Smooth muscle cell (in vitro differentiated cells): ENCODE data around the gene PROC. TPM values are rescaled to one million over a fixed set of nuclear protein-coding genes. Genes with fewer than 3 reads are reported as not detected.

Experiments used
- DNase-seq: peaks from one replicate; lab custom pipeline; 2025; ENCODE audit not compliant: unreplicated experiment; lab: John Stamatoyannopoulos, UW
- H2AFZ ChIP-seq: fragments of 200-600 bp; sonication (generic); 2 replicates; pipeline ENCODE4 v1.6.0; 2016; ENCODE audit warnings: antibody characterized with exemption, low read depth, mild to moderate bottlenecking
- H3F3A ChIP-seq: fragments of 200-600 bp; sonication (generic); 2 replicates; pipeline ENCODE4 v1.6.0; 2017; ENCODE audit warnings: antibody characterized with exemption, low read depth
- H3K27ac ChIP-seq: fragments of 200-600 bp; sonication (generic); 2 replicates; pipeline ENCODE4 v1.5.1; 2016; ENCODE audit warnings: low read depth, mild to moderate bottlenecking
- H3K27me3 ChIP-seq: fragments of 200-600 bp; sonication (generic); 2 replicates; pipeline ENCODE4 v1.6.1; 2016; ENCODE audit warnings: low read depth, mild to moderate bottlenecking
- H3K36me3 ChIP-seq: fragments of 200-600 bp; sonication (generic); 2 replicates; pipeline ENCODE4 v1.5.1; 2016; ENCODE audit warnings: low read depth
- H3K4me1 ChIP-seq: fragments of 200-600 bp; sonication (generic); 2 replicates; pipeline ENCODE4 v1.5.1; 2016; ENCODE audit warnings: low read depth
- H3K4me2 ChIP-seq: fragments of 200-600 bp; sonication (generic); 2 replicates; pipeline ENCODE4 v1.6.0; 2016; ENCODE audit warnings: mild to moderate bottlenecking
- H3K4me3 ChIP-seq: fragments of 200-600 bp; sonication (generic); 2 replicates; pipeline ENCODE4 v1.5.1; 2016; ENCODE audit warnings: mild to moderate bottlenecking
- H3K79me2 ChIP-seq: fragments of 200-600 bp; sonication (generic); 2 replicates; pipeline ENCODE4 v1.6.0; 2016; ENCODE audit warnings: low read depth, mild to moderate bottlenecking
- H3K9ac ChIP-seq: fragments of 200-600 bp; sonication (generic); 2 replicates; pipeline ENCODE4 v1.6.0; 2016; ENCODE audit warnings: low read depth
- H3K9me3 ChIP-seq: fragments of 200-600 bp; sonication (generic); replicated peaks from 2 replicates; pipeline ENCODE4 v1.5.1; 2016; ENCODE audit warnings: low read depth
- H4K20me1 ChIP-seq: fragments of 200-600 bp; sonication (generic); 2 replicates; pipeline ENCODE4 v1.6.0; 2016; ENCODE audit warnings: low read depth
- whole genome bisulfite sequencing: methylation state at CpG from one replicate; pipeline ENCODE4 v1.1.7; 2016; ENCODE audit warnings: low lambda C conversion rate; 5-methylcytosine and 5-hydroxymethylcytosine counted together
- polyA plus RNA-seq: library from polyadenylated mRNA; unstranded; fragments of >200 nt; fragmentation: Nextera tagmentation; extraction: Ambion mirVana; gene quantifications from 2 replicates; pipeline ENCODE4 v1.2.1, GENCODE V29; 2016
- total RNA-seq: library from RNA; depleted of rRNA; stranded (reverse); fragments of >200 nt; gene quantifications from 2 replicates; pipeline ENCODE4 v1.2.3, GENCODE V29; 2014
- TF ChIP-seq, protein P1 (sequence below): fragments of 200-600 bp; sonication (generic); IDR thresholded peaks from 2 replicates; pipeline ENCODE4 v1.5.1; 2017; ENCODE audit warnings: borderline replicate concordance, mild to moderate bottlenecking, antibody characterized with exemption; ENCODE audit not compliant: insufficient read depth, poor library complexity, severe bottlenecking

The PROC gene
- total and polyA plus RNA-seq, 2 experiments from 2014 or later: 0.85 to 1.1 TPM

DNA sequence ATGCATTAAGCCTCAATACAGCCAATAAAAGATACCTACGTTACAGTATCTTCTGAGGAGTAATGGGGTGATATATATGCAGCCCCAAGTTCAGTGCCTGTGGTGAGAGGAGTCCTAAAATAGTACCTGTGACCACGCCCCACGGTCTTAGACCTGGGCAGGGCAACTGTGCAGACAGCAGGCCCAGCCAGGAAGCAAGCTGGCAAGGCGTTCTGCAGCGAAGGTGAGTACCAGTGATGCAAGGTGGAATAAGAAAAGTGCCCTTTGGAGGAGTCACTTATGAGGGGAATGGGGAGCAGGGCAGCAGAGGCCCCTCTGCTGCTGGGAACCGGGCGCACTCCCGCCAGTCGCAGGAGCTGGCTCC is 17.7 kb upstream of the PROC start:
- Histone ChIP-seq H3K9ac (peak overlapping the region; percentile 70), H3K27me3 (no peaks in the 10 kb centered on the region), H2AFZ (no peak overlapping the region), H3K4me1 (no peaks in the 10 kb centered on the region), H3K36me3 (no peaks in the 10 kb centered on the region), H3K9me3 (no peaks in the 10 kb centered on the region), H3K79me2 (no peaks in the 10 kb centered on the region), H3K27ac (peak overlapping the region; percentile 89), H4K20me1 (no peaks in the 10 kb centered on the region), H3K4me3 (no peak overlapping the region), H3K4me2 (no peak overlapping the region), H3F3A (peaks cover 4% of the 10 kb centered on the region)
- DNase-seq: no peak
- TF ChIP-seq, protein P1, sequence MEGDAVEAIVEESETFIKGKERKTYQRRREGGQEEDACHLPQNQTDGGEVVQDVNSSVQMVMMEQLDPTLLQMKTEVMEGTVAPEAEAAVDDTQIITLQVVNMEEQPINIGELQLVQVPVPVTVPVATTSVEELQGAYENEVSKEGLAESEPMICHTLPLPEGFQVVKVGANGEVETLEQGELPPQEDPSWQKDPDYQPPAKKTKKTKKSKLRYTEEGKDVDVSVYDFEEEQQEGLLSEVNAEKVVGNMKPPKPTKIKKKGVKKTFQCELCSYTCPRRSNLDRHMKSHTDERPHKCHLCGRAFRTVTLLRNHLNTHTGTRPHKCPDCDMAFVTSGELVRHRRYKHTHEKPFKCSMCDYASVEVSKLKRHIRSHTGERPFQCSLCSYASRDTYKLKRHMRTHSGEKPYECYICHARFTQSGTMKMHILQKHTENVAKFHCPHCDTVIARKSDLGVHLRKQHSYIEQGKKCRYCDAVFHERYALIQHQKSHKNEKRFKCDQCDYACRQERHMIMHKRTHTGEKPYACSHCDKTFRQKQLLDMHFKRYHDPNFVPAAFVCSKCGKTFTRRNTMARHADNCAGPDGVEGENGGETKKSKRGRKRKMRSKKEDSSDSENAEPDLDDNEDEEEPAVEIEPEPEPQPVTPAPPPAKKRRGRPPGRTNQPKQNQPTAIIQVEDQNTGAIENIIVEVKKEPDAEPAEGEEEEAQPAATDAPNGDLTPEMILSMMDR: no peak
- over 99% methylated on average over 9 of the region's 9 CpGs for WGBS

DNA sequence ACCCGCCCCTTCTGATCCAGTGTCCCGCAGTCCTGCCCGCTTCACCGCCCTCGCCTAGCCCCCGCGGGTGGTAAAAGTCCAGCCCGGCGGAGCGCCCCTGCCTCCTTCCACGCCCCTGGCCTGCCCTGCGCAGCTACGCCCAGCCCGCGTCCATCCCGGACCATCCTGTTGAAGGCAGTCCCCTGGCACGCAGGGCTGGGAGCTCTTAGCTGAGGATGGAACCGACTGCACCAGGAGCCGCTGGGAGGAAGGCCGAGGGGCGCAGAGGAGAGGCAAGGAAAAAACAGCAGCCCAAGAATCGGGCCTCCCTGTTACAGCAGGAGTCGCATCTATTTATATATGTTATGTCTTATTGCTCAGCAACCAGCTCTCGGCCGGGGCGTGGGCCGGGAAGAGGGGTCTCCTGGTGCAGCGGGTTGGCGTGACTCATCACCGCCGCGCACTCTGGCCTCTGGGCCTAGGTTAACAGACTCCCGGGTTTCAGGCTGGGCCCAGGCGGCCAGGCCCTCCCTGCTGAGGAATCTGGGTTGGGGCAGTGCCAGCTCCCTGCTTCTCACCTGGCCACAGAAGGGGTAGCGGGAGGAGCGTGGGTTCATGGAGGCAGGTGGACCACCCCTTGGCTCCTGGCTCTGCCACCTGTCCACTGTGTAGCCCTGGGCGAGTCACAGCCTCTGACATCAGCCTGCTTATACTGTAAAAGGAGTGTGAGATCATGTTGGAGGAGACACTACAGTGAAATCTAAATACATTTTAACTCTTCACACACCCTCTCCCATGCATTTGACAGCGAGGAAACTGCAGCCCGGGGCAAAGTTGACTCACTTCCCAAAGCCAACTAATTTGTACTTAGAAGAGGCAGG is 17.1 kb upstream of the PROC start:
- Histone ChIP-seq H3K36me3 (no peaks in the 10 kb centered on the region), H3K9me3 (no peaks in the 10 kb centered on the region), H2AFZ (no peak overlapping the region), H3K4me3 (no peak overlapping the region), H3K27me3 (no peaks in the 10 kb centered on the region), H3F3A (peaks cover 4% of the 10 kb centered on the region), H3K4me1 (no peaks in the 10 kb centered on the region), H3K79me2 (no peaks in the 10 kb centered on the region), H3K4me2 (no peak overlapping the region), H3K27ac (peak overlapping the region; percentile 89), H4K20me1 (no peaks in the 10 kb centered on the region), H3K9ac (peak overlapping the region; percentile 70)
- 72% methylated on average over 39 of the region's 39 CpGs for WGBS
- no peak for DNase-seq
- TF ChIP-seq, protein P1: no peak

DNA sequence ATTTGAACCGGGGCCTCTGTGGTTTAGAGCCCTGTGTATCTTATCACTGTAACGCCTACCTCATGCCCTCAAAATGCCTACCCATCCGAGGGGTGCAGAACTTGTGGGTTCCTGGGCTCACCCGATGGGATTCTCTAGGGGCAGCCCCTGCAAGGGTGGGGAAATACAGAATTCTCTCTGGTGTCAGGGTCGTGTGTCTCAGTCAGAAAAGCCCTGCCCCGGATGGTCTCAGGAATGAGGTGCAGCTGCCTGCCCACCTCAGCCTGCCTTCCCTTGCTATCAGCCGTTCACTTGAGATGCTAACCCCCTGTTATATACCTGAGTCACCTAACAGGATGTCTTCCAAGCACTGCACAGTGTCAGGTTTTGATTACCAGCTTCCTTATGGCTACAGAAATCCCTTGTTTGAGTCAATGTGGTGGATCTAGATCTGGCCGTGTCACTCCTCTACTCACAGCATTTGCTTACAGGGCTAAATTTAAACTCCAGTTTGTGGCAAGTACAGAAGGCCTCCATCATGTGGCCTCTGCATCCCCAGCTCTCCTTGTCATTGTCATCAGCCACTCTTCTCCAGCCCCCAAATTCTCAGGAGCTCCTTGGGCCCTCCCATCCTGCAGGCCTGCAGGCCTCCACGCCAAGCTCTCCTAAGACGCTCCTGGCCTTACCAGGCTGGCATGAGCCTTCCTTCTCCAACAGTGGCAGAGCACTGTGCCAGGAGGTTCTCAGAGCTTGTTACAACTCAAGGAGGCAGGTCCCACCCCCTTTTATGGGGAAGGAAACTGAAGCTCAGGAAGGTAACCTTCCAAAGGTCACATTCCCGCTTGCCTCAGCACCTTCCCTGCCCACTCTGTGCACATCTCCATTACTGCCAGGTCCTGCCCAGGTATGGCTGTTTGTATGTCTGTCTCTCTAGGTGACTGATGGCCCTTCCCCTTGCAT is 16.2 kb upstream of the PROC start:
- H2AFZ ChIP-seq: no peak overlapping the region
- peak overlapping the region; percentile 89 for H3K27ac ChIP-seq
- no peaks in the 10 kb centered on the region for H3K9me3 ChIP-seq
- no peaks in the 10 kb centered on the region for H3K36me3 ChIP-seq
- peaks cover 4% of the 10 kb centered on the region for H3F3A ChIP-seq
- no peaks in the 10 kb centered on the region for H3K27me3 ChIP-seq
- WGBS: 46% methylated on average over 11 of the region's 11 CpGs
- no peaks in the 10 kb centered on the region for H3K79me2 ChIP-seq
- DNase-seq: no peak
- no peak overlapping the region for H3K4me3 ChIP-seq
- peaks cover 5% of the 10 kb centered on the region for H3K4me1 ChIP-seq
- no peaks in the 10 kb centered on the region for H4K20me1 ChIP-seq
- peak overlapping the region; percentile 12 for H3K4me2 ChIP-seq
- peak overlapping the region; percentile 33 for H3K9ac ChIP-seq
- TF ChIP-seq, protein P1: no peak
